Esophagus mucosa (tissue), 1 donor: ENCODE results near the gene EIF4G1. TPM values are rescaled to one million over a fixed set of nuclear protein-coding genes. Genes with fewer than 3 reads are reported as not detected.
A peak's percentile ranks its signal among the peaks of the same experiment; 100 is the strongest.

ENCODE experiments used
- ATAC-seq: fragments of 200-7000 bp; cut with Tn5 transposase; one replicate; pipeline ENCODE4 v1.9.1; 2020
- total RNA-seq: library from RNA; stranded (reverse); gene quantifications from one replicate; pipeline ENCODE4 v1.2.4, GENCODE V29; 2023
- donor health status: DM: yes; HTN: yes; CAD: no.

The EIF4G1 gene
- total RNA-seq, 1 donor from 2014 or later, result 339 TPM

GRCh38 chr3:184352149-184352785 is 37.9 kb downstream of the EIF4G1 start:
- ATAC-seq, result peak; percentile 56

- ATAC-seq, result no peak
Measured at GRCh38 chr3:184352897-184353545, 38.6 kb downstream of the EIF4G1 start.

GRCh38 chr3:184353546-184353941 is 39.1 kb downstream of the EIF4G1 start:
- ATAC-seq, result no peak

- ATAC-seq, result peak; percentile 33
Measured at GRCh38 chr3:184354121-184354728, 39.8 kb downstream of the EIF4G1 start.

GRCh38 chr3:184354754-184355153 is 40.3 kb downstream of the EIF4G1 start:
- ATAC-seq, result no peak

GRCh38 chr3:184355261-184356040 is 41.0 kb downstream of the EIF4G1 start:
- ATAC-seq, result no peak

- no peak for ATAC-seq
Measured at GRCh38 chr3:184357248-184358123, 43.1 kb downstream of the EIF4G1 start.

- no peak for ATAC-seq
Measured at GRCh38 chr3:184358124-184358767, 43.8 kb downstream of the EIF4G1 start.

GRCh38 chr3:184358921-184359350 is 44.5 kb downstream of the EIF4G1 start:
- no peak for ATAC-seq

GRCh38 chr3:184359610-184360009 is 45.2 kb downstream of the EIF4G1 start:
- ATAC-seq, result no peak

- no peak for ATAC-seq
Measured at GRCh38 chr3:184360070-184360928, 45.9 kb downstream of the EIF4G1 start.

GRCh38 chr3:184360929-184361531 is 46.6 kb downstream of the EIF4G1 start:
- no peak for ATAC-seq

GRCh38 chr3:184361532-184361931 is 47.1 kb downstream of the EIF4G1 start, which contains the start of the genes CLCN2 and POLR2H:
CLCN2 (minus strand) TSS chr3:184361605; CDS start chr3:184361479, 126 bp downstream.
POLR2H (plus strand) TSS chr3:184361710; CDS start chr3:184363493, 1,783 bp downstream.
- ATAC-seq, result peak; percentile 44

- peak; percentile 26 for ATAC-seq
Measured at GRCh38 chr3:184361932-184362667, 47.7 kb downstream of the EIF4G1 start.

GRCh38 chr3:184362668-184363546 is 48.5 kb downstream of the EIF4G1 start:
- peak; percentile 91 for ATAC-seq

- no peak for ATAC-seq
Measured at GRCh38 chr3:184366619-184367289, 52.3 kb downstream of the EIF4G1 start.

- ATAC-seq, result no peak
Measured at GRCh38 chr3:184368116-184368515, 53.7 kb downstream of the EIF4G1 start.
